ENCODE measurements around the gene CITED4.

The CITED4 gene

DNA sequence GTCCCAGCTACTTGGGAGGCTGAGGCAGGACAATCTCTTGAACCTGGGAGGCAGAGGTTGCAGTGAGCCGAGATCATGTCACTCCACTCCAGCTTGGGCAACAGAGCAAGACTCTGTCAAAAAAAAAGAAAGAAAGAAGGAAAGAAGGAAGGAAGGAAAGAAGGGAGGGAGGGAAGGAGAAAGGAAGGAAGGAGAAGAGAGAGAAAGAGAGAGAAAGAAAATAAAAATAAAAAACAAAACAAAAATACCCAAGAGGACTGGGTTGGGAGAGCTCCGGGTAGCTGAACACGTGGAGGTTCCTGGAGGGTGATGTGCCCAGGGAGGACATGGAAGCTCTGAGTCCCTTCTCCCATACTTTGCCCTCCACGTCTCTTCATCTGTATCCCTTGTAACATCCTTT, 45.7 kb upstream of the CITED4 start:
- TF ChIP-seq RAD21 (IDR thresholded peaks at IDR 0.05; ENCODE audit: low read depth) (no peak), EGR1 (IDR thresholded peaks at IDR 0.05) (no peak), ZBTB7A (IDR thresholded peaks at IDR 0.05; ENCODE audit: low read depth) (no peak)
- TF ChIP-seq, protein P1, sequence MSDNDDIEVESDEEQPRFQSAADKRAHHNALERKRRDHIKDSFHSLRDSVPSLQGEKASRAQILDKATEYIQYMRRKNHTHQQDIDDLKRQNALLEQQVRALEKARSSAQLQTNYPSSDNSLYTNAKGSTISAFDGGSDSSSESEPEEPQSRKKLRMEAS (IDR thresholded peaks at IDR 0.05): no peak

DNA sequence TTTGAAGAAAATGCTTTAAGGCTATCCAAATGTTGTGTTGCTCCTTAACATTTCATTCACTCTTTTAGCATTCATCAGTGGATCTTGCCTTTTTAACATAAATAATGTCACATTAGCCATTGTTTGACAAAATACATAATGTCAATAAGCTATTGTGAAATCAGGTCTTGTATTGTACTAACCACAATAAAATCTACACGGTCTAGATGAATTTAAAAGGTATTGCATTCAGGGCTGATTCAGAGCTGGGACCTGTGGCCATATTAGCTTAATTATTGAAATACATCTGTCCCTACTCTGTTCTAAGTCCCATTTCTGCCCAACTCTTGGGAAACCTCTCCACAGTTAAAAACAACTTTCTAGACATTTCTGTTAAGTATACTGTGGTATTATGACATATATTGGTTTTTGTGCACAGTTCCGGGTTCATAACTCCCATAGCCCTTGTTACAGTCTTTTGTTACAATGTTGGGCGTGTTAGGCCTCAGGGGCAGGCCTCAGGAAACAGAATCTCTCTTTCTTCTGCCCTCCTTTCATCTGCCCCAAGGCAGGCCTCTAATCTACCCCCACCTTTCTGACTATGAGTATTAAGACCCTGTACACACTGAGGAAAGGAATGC, 44.7 kb upstream of the CITED4 start:
- TF ChIP-seq CREB1 (IDR thresholded peaks at IDR 0.05; ENCODE audit: low read depth) (no peak), EP300 (IDR thresholded peaks at IDR 0.05; ENCODE audit: borderline replicate concordance) (no peak), EGR1 (IDR thresholded peaks at IDR 0.05) (no peak), TAF1 (IDR thresholded peaks at IDR 0.05; ENCODE audit: low read depth) (no peak), RAD21 (IDR thresholded peaks at IDR 0.05; ENCODE audit: low read depth) (no peak), ZBTB7A (IDR thresholded peaks at IDR 0.05; ENCODE audit: low read depth) (no peak), TEAD4 (IDR thresholded peaks at IDR 0.05) (no peak), TCF12 (IDR thresholded peaks at IDR 0.05; ENCODE audit: low read depth) (no peak), YY1 (IDR thresholded peaks at IDR 0.05; ENCODE audit: low read depth) (no peak), FOXM1 (IDR thresholded peaks at IDR 0.05; ENCODE audit: borderline replicate concordance, low read depth) (no peak), NFIC (IDR thresholded peaks at IDR 0.05) (no peak), CEBPB (IDR thresholded peaks at IDR 0.05) (no peak)
- TF ChIP-seq, protein P2, sequence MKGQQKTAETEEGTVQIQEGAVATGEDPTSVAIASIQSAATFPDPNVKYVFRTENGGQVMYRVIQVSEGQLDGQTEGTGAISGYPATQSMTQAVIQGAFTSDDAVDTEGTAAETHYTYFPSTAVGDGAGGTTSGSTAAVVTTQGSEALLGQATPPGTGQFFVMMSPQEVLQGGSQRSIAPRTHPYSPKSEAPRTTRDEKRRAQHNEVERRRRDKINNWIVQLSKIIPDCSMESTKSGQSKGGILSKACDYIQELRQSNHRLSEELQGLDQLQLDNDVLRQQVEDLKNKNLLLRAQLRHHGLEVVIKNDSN (IDR thresholded peaks at IDR 0.05): no peak
- TF ChIP-seq, protein P3, sequence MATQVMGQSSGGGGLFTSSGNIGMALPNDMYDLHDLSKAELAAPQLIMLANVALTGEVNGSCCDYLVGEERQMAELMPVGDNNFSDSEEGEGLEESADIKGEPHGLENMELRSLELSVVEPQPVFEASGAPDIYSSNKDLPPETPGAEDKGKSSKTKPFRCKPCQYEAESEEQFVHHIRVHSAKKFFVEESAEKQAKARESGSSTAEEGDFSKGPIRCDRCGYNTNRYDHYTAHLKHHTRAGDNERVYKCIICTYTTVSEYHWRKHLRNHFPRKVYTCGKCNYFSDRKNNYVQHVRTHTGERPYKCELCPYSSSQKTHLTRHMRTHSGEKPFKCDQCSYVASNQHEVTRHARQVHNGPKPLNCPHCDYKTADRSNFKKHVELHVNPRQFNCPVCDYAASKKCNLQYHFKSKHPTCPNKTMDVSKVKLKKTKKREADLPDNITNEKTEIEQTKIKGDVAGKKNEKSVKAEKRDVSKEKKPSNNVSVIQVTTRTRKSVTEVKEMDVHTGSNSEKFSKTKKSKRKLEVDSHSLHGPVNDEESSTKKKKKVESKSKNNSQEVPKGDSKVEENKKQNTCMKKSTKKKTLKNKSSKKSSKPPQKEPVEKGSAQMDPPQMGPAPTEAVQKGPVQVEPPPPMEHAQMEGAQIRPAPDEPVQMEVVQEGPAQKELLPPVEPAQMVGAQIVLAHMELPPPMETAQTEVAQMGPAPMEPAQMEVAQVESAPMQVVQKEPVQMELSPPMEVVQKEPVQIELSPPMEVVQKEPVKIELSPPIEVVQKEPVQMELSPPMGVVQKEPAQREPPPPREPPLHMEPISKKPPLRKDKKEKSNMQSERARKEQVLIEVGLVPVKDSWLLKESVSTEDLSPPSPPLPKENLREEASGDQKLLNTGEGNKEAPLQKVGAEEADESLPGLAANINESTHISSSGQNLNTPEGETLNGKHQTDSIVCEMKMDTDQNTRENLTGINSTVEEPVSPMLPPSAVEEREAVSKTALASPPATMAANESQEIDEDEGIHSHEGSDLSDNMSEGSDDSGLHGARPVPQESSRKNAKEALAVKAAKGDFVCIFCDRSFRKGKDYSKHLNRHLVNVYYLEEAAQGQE (IDR thresholded peaks at IDR 0.05; ENCODE audit: low read depth): no peak
- TF ChIP-seq, protein P1 (IDR thresholded peaks at IDR 0.05): no peak

DNA sequence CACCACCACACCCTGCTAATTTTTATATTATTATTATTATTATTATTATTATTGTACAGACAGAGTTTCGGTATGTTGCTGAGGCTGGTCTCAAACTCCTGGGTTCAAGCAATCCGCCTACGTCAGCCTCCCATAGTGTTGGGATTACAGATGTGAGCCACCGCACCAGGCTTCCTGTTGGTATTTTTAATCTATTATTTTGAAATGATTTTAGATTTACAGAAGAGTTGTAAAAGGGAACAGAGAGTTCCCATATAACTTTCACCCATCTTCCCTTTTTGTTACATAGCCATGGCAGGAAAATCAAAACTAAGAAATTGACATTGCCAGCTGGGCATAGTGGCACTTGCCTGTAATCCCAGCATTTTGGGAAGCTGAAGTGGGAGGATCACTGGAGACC, 42.9 kb upstream of the CITED4 start:
- TF ChIP-seq, protein P1 (IDR thresholded peaks at IDR 0.05): no peak

DNA sequence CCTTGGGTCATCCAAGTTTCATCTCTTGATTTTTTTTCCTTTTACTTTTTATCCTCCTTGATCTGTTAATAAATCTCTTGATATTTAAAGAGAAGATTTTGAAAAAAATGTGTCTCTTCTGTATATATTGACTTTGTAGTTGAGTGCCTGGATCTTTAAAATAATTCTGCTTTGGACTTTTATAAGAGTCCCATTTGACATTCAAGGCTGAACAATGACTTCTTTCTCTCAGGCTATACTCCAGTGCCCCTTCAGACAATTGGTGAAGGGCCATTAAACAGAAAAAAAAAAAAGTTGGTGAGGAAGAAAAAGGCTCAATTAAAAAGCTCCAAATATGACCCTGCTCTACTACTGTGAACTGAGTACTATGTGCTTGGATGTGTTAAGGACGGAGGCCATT, 40.9 kb upstream of the CITED4 start:
- TF ChIP-seq EP300 (IDR thresholded peaks at IDR 0.05; ENCODE audit: borderline replicate concordance) (no peak), TCF12 (IDR thresholded peaks at IDR 0.05; ENCODE audit: low read depth) (no peak), FOXM1 (IDR thresholded peaks at IDR 0.05; ENCODE audit: borderline replicate concordance, low read depth) (no peak), TEAD4 (IDR thresholded peaks at IDR 0.05) (no peak), EGR1 (IDR thresholded peaks at IDR 0.05) (no peak), YY1 (IDR thresholded peaks at IDR 0.05; ENCODE audit: low read depth) (no peak), NFIC (IDR thresholded peaks at IDR 0.05) (no peak), CREB1 (IDR thresholded peaks at IDR 0.05; ENCODE audit: low read depth) (no peak), TAF1 (IDR thresholded peaks at IDR 0.05; ENCODE audit: low read depth) (no peak), CEBPB (IDR thresholded peaks at IDR 0.05) (no peak), RAD21 (IDR thresholded peaks at IDR 0.05; ENCODE audit: low read depth) (no peak), ZBTB7A (IDR thresholded peaks at IDR 0.05; ENCODE audit: low read depth) (no peak)
- TF ChIP-seq, protein P2 (IDR thresholded peaks at IDR 0.05): no peak
- TF ChIP-seq, protein P1 (IDR thresholded peaks at IDR 0.05): no peak
- TF ChIP-seq, protein P3 (IDR thresholded peaks at IDR 0.05; ENCODE audit: low read depth): no peak

DNA sequence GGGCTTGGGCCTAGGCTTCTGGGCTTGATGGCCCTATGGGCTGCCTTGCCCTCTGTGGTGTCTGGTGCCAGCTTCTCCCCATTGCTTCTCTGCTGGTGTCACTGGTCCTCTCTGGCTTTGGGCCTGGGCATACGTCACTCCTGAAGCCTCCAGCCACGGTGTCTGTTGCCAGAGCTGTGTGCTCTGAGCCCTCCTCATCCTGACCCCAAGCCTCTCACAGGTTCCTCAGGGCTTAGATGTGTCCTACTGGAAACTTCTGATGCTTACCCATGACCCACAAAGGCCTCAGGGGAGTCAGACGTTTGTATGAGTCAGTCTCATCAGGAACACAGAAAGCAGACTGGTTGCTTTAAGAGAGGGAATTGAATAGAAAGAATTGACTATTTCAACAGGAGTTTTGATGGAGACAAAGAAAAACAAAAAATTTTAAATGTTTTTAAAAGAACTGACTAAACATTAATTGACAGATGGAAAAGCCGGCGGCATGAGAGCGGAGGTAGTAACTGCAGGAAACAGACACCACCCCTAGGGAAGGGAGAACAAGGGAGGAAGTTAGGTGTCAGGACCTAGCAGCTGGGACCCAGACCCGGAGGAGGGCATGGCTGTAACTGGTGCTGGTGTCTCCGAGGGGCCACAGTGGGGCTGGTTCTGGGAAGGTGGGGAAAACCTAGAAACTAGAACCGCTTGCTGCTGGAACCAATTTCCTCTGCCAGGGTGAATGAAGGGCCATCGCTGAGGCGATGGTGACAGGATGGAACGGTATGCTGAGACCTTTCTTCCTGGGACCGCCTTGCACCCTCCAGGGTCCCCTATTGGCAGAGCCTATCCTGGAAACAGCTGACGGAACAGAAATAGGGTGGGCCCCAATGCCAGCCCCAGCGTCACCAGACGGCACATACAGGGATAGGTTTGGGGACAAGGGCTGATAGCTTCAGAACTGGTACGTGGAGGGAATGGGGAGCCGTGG, 40.0 kb upstream of the CITED4 start:
- TF ChIP-seq NFIC (IDR thresholded peaks at IDR 0.05) (no peak), EP300 (IDR thresholded peaks at IDR 0.05; ENCODE audit: borderline replicate concordance) (no peak), ZBTB7A (IDR thresholded peaks at IDR 0.05; ENCODE audit: low read depth) (no peak), EGR1 (IDR thresholded peaks at IDR 0.05) (no peak), CREB1 (IDR thresholded peaks at IDR 0.05; ENCODE audit: low read depth) (no peak), RAD21 (IDR thresholded peaks at IDR 0.05; ENCODE audit: low read depth) (no peak), CEBPB (IDR thresholded peaks at IDR 0.05) (no peak), TEAD4 (IDR thresholded peaks at IDR 0.05) (no peak), FOXM1 (IDR thresholded peaks at IDR 0.05; ENCODE audit: borderline replicate concordance, low read depth) (no peak), TCF12 (IDR thresholded peaks at IDR 0.05; ENCODE audit: low read depth) (no peak)
- TF ChIP-seq, protein P1 (IDR thresholded peaks at IDR 0.05): no peak
- TF ChIP-seq, protein P2 (IDR thresholded peaks at IDR 0.05): no peak
- TF ChIP-seq, protein P3 (IDR thresholded peaks at IDR 0.05; ENCODE audit: low read depth): no peak

All from Ishikawa (cell line).